Measurements from ENCODE around the gene ANTKMT. TPM values are rescaled to one million over a fixed set of nuclear protein-coding genes. Genes with fewer than 3 reads are reported as not detected.

Gene ANTKMT

GRCh38 chr16:770411-770810 is 49.5 kb downstream of the ANTKMT start:
- Histone ChIP-seq H3K4ac (ENCODE audit: low read depth, low read length) (no peak overlapping the region), H3K79me2 (ENCODE audit: control insufficient read depth, insufficient read depth, low read length) (no peaks in the 10 kb centered on the region), H2BK5ac (ENCODE audit: low read length) (no peak overlapping the region), H2AK5ac (ENCODE audit: low read length) (no peak overlapping the region), H3K36me3 (ENCODE audit: control insufficient read depth, insufficient read depth, low read length) (no peaks in the 10 kb centered on the region), H3K4me2 (ENCODE audit: low read length) (no peak overlapping the region), H3K27ac (ENCODE audit: low read depth, low read length) (no peak overlapping the region), H2BK15ac (replicated peaks; ENCODE audit: low read depth) (no peak overlapping the region), H3K23ac (ENCODE audit: low read length) (no peak overlapping the region), H3K79me1 (ENCODE audit: low read length) (no peaks in the 10 kb centered on the region), H4K5ac (ENCODE audit: low read length) (no peak overlapping the region), H3K4me1 (ENCODE audit: control insufficient read depth, low read depth, low read length) (no peaks in the 10 kb centered on the region), H2BK120ac (ENCODE audit: low read depth, low read length) (no peak overlapping the region), H3K56ac (ENCODE audit: low read length) (no peak overlapping the region), H3K18ac (ENCODE audit: low read length) (no peak overlapping the region), H4K8ac (ENCODE audit: low read depth, low read length) (no peak overlapping the region), H3K4me3 (ENCODE audit: low read length) (no peak overlapping the region), H3K27me3 (ENCODE audit: insufficient read depth, low read length, poor library complexity) (no peaks in the 10 kb centered on the region), H3K9ac (ENCODE audit: low read length) (no peak overlapping the region)
- no peak for DNase-seq
- no CpG with 5 or more reads among the region's 13 CpGs for WGBS (ENCODE audit: extremely low coverage, insufficient coverage, low lambda C conversion rate)

Small RNA genes lying within 50 kb of the gene (small RNA-seq; reads per million reads assigned to genes)
- gene MIR662 (ENCODE audit: insufficient read depth), result not detected

Measured in mesendoderm (in vitro differentiated cells).